KOPT-K1 (cell line): ENCODE results near the gene IMPG2.

ENCODE experiments used
- H3K27ac ChIP-seq: fragments of 200-600 bp; sonication (generic); 2 replicates; pipeline ENCODE4 v1.5.1; 2016; ENCODE audit warnings: antibody characterized with exemption, mild to moderate bottlenecking, low read depth, low read length; ENCODE audit not compliant: poor library complexity, severe bottlenecking
- H3K36me3 ChIP-seq: fragments of 200-600 bp; sonication (generic); 2 replicates; pipeline ENCODE4 v1.5.1; 2017; ENCODE audit warnings: antibody characterized with exemption, mild to moderate bottlenecking, low read length, moderate library complexity; ENCODE audit not compliant: insufficient read depth
- H3K9me3 ChIP-seq: fragments of 200-600 bp; sonication (generic); 2 replicates; pipeline ENCODE4 v1.5.1; 2017; ENCODE audit warnings: antibody characterized with exemption, low read length, mild to moderate bottlenecking; ENCODE audit not compliant: insufficient read depth, poor library complexity, severe bottlenecking

Gene IMPG2

GRCh38 chr3:101262393-101263240, 57.8 kb downstream of the IMPG2 start:
- no peak overlapping the region for H3K27ac ChIP-seq
- H3K36me3 ChIP-seq: no peaks in the 10 kb centered on the region
- H3K9me3 ChIP-seq: no peaks in the 10 kb centered on the region

- no peak overlapping the region for H3K27ac ChIP-seq
- H3K36me3 ChIP-seq: no peaks in the 10 kb centered on the region
- H3K9me3 ChIP-seq: no peaks in the 10 kb centered on the region
Measured at GRCh38 chr3:101261506-101261905, 58.9 kb downstream of the IMPG2 start.

- H3K9me3 ChIP-seq: no peaks in the 10 kb centered on the region
- no peaks in the 10 kb centered on the region for H3K36me3 ChIP-seq
- H3K27ac ChIP-seq: no peak overlapping the region
Measured at GRCh38 chr3:101259485-101260341, 60.7 kb downstream of the IMPG2 start.

GRCh38 chr3:101256511-101256910, 63.9 kb downstream of the IMPG2 start:
- H3K27ac ChIP-seq: no peak overlapping the region
- no peaks in the 10 kb centered on the region for H3K36me3 ChIP-seq
- no peaks in the 10 kb centered on the region for H3K9me3 ChIP-seq

- H3K27ac ChIP-seq: no peak overlapping the region
- no peaks in the 10 kb centered on the region for H3K9me3 ChIP-seq
- no peaks in the 10 kb centered on the region for H3K36me3 ChIP-seq
Measured at GRCh38 chr3:101255441-101255840, 64.9 kb downstream of the IMPG2 start.

- Histone ChIP-seq H3K9me3 (no peaks in the 10 kb centered on the region), H3K36me3 (no peaks in the 10 kb centered on the region), H3K27ac (no peak overlapping the region)
Measured at GRCh38 chr3:101253396-101253795, 67.0 kb downstream of the IMPG2 start.

GRCh38 chr3:101252945-101253344, 67.4 kb downstream of the IMPG2 start:
- H3K9me3 ChIP-seq: no peaks in the 10 kb centered on the region

GRCh38 chr3:101252307-101252706, 68.1 kb downstream of the IMPG2 start:
- no peaks in the 10 kb centered on the region for H3K36me3 ChIP-seq
- H3K9me3 ChIP-seq: no peaks in the 10 kb centered on the region
- no peak overlapping the region for H3K27ac ChIP-seq

More at GRCh38 chr3:101252945-101253344, 67.4 kb downstream of the IMPG2 start:
- Histone ChIP-seq H3K36me3 (no peaks in the 10 kb centered on the region), H3K27ac (no peak overlapping the region)

GRCh38 chr3:101251441-101251840, 68.9 kb downstream of the IMPG2 start:
- Histone ChIP-seq H3K9me3 (no peaks in the 10 kb centered on the region), H3K27ac (no peak overlapping the region), H3K36me3 (no peaks in the 10 kb centered on the region)

- H3K27ac ChIP-seq: no peak overlapping the region
- no peaks in the 10 kb centered on the region for H3K36me3 ChIP-seq
- no peaks in the 10 kb centered on the region for H3K9me3 ChIP-seq
Measured at GRCh38 chr3:101249522-101249921, 70.9 kb downstream of the IMPG2 start.

GRCh38 chr3:101248736-101249135, 71.6 kb downstream of the IMPG2 start:
- Histone ChIP-seq H3K36me3 (no peaks in the 10 kb centered on the region), H3K27ac (no peak overlapping the region), H3K9me3 (no peaks in the 10 kb centered on the region)

- H3K9me3 ChIP-seq: no peaks in the 10 kb centered on the region
- no peak overlapping the region for H3K27ac ChIP-seq
- H3K36me3 ChIP-seq: no peaks in the 10 kb centered on the region
Measured at GRCh38 chr3:101244212-101244575, 76.2 kb downstream of the IMPG2 start.

- Histone ChIP-seq H3K36me3 (no peaks in the 10 kb centered on the region), H3K9me3 (no peaks in the 10 kb centered on the region)
Measured at GRCh38 chr3:101243285-101244211, 76.8 kb downstream of the IMPG2 start.

GRCh38 chr3:101240719-101241399, 79.5 kb downstream of the IMPG2 start:
- Histone ChIP-seq H3K27ac (no peak overlapping the region), H3K9me3 (no peaks in the 10 kb centered on the region), H3K36me3 (no peaks in the 10 kb centered on the region)

More at GRCh38 chr3:101243285-101244211, 76.8 kb downstream of the IMPG2 start:
- no peak overlapping the region for H3K27ac ChIP-seq
